Activated CD8-positive, alpha-beta T cell treated with anti-CD3 and anti-CD28 coated beads for 36 hours (primary cell): ENCODE data around the gene PSMB10. TPM values are rescaled to one million over a fixed set of nuclear protein-coding genes. Genes with fewer than 3 reads are reported as not detected.

Experiments used
- ATAC-seq: fragments of 200-7000 bp; cut with Tn5 transposase; one replicate; pipeline ENCODE4 v1.10.0; 2021; ENCODE audit warnings: mild to moderate bottlenecking, moderate library complexity
- CTCF ChIA-PET: fragments of 350-600 bp; sonication (Branson Sonifier 250); formaldehyde crosslinking; loops from one replicate; lab custom pipeline; 2021; ENCODE audit warnings: antibody characterized with exemption; lab: Charles Lee
- POLR2A ChIA-PET: fragments of 350-600 bp; sonication (Branson Sonifier 250); formaldehyde crosslinking; loops from one replicate; lab custom pipeline; 2021; ENCODE audit warnings: antibody characterized with exemption; lab: Charles Lee
- DNase-seq: peaks from one replicate; pipeline ENCODE4 v3.0.0-alpha.2; 2020
- H3K27ac Mint-ChIP-seq: one replicate; pipeline ENCODE4 v1.8.0; 2021; ENCODE audit warnings: mild to moderate bottlenecking, mixed read lengths
- H3K27me3 Mint-ChIP-seq: one replicate; pipeline ENCODE4 v1.8.0; 2021; ENCODE audit warnings: mixed read lengths
- H3K36me3 Mint-ChIP-seq: one replicate; pipeline ENCODE4 v1.8.0; 2021; ENCODE audit warnings: low read depth, mixed read lengths
- H3K4me1 Mint-ChIP-seq: one replicate; pipeline ENCODE4 v1.8.0; 2021; ENCODE audit warnings: low read depth, mixed read lengths
- H3K4me3 Mint-ChIP-seq: one replicate; pipeline ENCODE4 v1.8.0; 2021; ENCODE audit warnings: mild to moderate bottlenecking, moderate library complexity, mixed read lengths
- H3K9me3 Mint-ChIP-seq: one replicate; pipeline ENCODE4 v1.8.0; 2021; ENCODE audit warnings: mixed read lengths
- intact Hi-C: fragments of 100-400 bp; cut with micrococcal nuclease; formaldehyde crosslinking; loops from one replicate; pipeline ENCODE4 v1.10.0; 2022
- total RNA-seq, 2 experiments: library from RNA; stranded (reverse); gene quantifications; one replicate each; pipeline ENCODE4 v1.2.3, GENCODE V29; 2021
- TF ChIP-seq, protein P1 (sequence below): fragments of 200-600 bp; IDR thresholded peaks from one replicate; pipeline ENCODE4 v1.8.0; 2022; ENCODE audit warnings: antibody characterized with exemption, mild to moderate bottlenecking

The PSMB10 gene
- total RNA-seq, 2 experiments from 2014 or later: 205 to 206 TPM

DNA sequence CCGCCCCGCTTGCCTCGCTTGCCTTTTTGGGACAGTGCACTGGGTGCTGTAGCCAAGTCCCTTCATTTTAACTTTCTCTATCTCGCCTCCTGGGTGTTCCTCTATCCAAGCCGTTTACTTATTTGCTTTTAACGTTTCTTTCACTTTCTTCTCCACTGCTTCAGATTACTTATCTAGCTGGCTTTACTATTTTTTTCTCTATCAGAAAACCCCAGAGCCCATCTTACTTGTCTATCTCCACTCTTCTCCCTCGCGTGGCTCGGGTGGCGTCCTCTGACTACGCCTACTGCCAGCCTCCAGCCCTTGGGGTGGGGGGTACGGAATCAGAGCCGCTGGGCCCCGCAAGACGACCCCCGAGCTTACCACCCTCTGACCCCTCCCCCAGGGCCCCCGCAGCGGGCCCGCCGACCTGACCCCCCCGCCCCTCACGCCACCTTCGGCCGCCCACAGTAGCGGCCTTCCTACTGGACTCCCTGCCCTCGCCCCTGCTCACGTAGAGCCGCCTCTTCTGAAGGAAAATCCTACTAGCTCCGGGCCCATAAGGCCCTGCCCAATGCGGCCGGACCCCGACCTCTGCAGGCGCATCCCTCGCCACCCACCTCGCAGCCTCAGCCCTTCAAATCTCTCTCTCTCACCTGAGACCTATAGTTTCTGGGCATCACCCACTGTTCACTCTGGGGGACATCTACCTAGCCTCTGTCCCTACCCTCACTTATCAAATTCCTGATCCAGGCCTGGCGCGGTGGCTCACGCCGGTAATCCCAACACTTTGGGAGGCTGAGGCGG lies 32.8 kb upstream of the PSMB10 start:
- peaks cover 1% of the 10 kb centered on the region for H3K36me3 Mint-ChIP-seq
- intact Hi-C loops: no loop called here

DNA sequence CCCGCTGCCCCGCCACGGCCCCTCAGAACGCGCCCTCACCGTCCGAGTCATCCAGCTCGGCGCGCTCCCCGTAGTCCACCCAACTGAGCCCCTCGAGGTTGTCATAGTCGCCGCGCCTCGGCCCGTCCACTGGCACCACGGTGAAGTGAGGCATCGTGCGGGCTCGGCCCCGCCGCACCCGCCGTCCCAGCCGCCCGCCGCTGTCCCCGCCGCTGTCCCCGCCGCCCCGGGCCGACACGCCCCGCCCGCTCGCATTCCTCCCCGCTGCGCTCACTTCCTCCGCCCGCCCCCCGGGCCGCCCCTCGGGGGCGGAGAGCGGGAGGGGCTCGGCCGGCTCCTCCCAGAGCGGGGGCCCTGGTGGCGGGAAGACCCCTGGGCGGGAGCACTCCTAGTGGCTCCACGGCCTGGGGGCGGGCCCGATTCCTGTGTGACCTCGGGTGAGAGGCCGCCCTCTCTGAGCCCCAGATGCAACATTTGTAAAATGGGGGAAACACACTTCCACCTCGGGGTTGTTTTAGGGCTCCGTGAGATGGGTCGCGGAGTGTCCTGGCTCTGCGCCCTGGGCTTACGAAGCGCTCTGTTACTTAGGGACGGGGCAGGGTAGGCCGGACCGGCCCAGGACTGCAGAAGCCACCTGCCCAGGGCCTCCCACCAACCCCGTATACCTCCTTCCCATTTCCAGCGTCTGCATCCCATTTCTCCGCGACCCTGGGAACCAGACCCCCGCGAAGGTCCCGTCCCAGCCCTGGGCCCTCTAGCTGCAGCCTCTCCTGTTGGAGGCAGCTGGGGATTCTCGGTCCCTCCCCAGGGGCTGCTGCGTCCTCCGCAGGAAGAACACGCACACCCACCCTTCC lies 32.0 kb upstream of the PSMB10 start, which contains the start of gene SLC12A4:
SLC12A4 (minus strand) TSS at position 238 of the 854 bp plus-strand sequence; CDS start at position 154, 84 bp downstream.
- CTCF ChIA-PET: interaction anchor here (1.0 to 1.8 kb wide), 5 partner anchors 12 to 152 kb away, joined by 3 to 11 read pairs (median 4); partner anchors contain the start of gene DPEP3
- intact Hi-C loops: no loop called here
- Mint-ChIP-seq H3K4me3 (peak within 1 kb of the TSS; percentile 95), H3K9me3 (no peaks in the 10 kb centered on the region), H3K36me3 (peaks cover 1% of the 10 kb centered on the region), H3K27me3 (no peaks in the 10 kb centered on the region), H3K27ac (peak within 1 kb of the TSS; percentile 93), H3K4me1 (peaks cover 18% of the 10 kb centered on the region)
- POLR2A ChIA-PET: interaction anchor here (0.6 to 2.0 kb wide), 8 partner anchors 15 to 135 kb away, joined by 3 to 7 read pairs (median 4); partner anchors contain the start of genes DDX28 and DUS2
- ATAC-seq (peak; percentile 92), DNase-seq (peak; percentile 96)
- TF ChIP-seq, protein P1, sequence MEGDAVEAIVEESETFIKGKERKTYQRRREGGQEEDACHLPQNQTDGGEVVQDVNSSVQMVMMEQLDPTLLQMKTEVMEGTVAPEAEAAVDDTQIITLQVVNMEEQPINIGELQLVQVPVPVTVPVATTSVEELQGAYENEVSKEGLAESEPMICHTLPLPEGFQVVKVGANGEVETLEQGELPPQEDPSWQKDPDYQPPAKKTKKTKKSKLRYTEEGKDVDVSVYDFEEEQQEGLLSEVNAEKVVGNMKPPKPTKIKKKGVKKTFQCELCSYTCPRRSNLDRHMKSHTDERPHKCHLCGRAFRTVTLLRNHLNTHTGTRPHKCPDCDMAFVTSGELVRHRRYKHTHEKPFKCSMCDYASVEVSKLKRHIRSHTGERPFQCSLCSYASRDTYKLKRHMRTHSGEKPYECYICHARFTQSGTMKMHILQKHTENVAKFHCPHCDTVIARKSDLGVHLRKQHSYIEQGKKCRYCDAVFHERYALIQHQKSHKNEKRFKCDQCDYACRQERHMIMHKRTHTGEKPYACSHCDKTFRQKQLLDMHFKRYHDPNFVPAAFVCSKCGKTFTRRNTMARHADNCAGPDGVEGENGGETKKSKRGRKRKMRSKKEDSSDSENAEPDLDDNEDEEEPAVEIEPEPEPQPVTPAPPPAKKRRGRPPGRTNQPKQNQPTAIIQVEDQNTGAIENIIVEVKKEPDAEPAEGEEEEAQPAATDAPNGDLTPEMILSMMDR: no peak

More for the DNA sequence above, 32.8 kb upstream of the PSMB10 start:
- H3K9me3 Mint-ChIP-seq: no peaks in the 10 kb centered on the region
- ChIA-PET POLR2A (interaction anchor here (0.6 to 2.0 kb wide), 6 partner anchors 15 to 136 kb away, joined by 3 to 7 read pairs (median 4); no protein-coding TSS in a partner anchor), CTCF (interaction anchor here (1.0 to 1.8 kb wide), 4 partner anchors 11 to 71 kb away, joined by 3 to 11 read pairs (median 5); partner anchors contain the start of gene DPEP3)
- no peaks in the 10 kb centered on the region for H3K27me3 Mint-ChIP-seq
- no peak for ATAC-seq
- H3K27ac Mint-ChIP-seq: peak overlapping the region; percentile 90
- no peak for DNase-seq
- TF ChIP-seq, protein P1: no peak
- H3K4me3 Mint-ChIP-seq: peak overlapping the region; percentile 95
- H3K4me1 Mint-ChIP-seq: peaks cover 18% of the 10 kb centered on the region

DNA sequence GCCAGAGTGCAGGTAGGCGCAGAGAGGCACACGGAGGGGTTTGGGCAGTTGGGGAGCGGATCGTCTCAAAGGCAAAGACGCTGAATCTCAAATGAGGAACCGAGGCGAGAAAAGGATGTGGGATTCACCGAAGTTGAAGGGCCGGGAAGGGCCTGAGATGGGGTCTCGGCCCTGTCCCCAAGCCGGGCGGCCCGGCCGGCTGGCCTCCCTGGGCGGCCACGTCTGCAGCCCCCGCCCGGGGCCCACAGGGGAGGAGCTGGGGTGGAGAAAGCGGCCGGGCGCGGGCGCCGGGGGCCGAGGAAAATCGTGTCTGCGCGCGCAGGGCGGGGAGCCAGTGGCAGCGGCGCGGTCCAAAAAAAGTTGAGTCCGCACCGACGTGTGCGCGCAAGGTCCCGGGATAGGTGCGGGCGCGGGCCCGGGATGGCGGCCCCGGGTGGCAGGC lies 31.3 kb upstream of the PSMB10 start:
- Mint-ChIP-seq H3K9me3 (no peaks in the 10 kb centered on the region), H3K36me3 (peaks cover 3% of the 10 kb centered on the region), H3K27me3 (no peaks in the 10 kb centered on the region), H3K27ac (peak overlapping the region; percentile 93), H3K4me1 (peaks cover 18% of the 10 kb centered on the region), H3K4me3 (peak overlapping the region; percentile 95)
- ChIA-PET CTCF (interaction anchor here (1.5 to 2.1 kb wide), 2 partner anchors 84 to 151 kb away, joined by 3 to 7 read pairs; partner anchors contain the start of gene NRN1L), POLR2A (interaction anchor here (0.7 to 2.0 kb wide), 5 partner anchors 16 to 134 kb away, joined by 3 to 7 read pairs (median 4); partner anchors contain the start of genes DDX28 and DUS2)
- peak; percentile 5 for ATAC-seq
- TF ChIP-seq, protein P1: no peak
- intact Hi-C loops: no loop called here
- DNase-seq: peak; percentile 42

DNA sequence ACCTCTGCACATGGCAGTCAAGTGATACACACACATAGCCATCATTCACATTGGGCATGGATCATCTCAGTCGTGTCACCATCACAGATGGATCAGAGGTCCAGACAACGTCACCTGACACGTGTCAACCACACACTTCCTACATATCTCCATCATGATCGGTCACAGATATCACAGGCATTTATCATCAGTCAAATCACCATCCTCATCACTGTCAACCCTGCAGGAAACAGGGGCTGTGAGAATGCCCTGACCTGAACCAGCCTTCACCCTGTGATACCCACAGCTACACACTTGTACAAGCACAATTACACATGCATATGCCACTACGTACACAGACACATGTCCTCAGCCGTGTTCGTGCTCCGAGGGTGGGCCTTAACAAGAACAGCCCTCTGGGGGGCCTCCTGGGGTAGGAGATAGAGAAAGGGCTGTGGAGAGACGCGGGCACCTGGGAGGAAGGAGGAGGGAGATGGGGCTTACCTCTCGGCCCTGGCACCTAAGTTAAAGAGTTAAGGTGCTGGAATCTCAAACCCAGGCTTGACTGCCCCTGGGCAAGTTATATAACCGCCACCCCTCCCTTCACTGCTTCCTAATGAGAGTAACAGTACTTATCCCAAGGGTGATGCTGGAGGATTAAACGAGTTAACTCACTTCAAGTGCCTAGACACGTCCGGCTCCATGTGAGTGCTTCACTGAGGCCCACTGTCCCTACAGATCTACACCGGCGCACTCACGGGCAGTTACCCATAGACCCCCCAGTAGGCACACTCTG lies 30.7 kb upstream of the PSMB10 start:
- H3K4me3 Mint-ChIP-seq: peak overlapping the region; percentile 95

More for the DNA sequence above, 30.7 kb upstream of the PSMB10 start:
- CTCF ChIA-PET: interaction anchor here (1.0 to 2.1 kb wide), 3 partner anchors 25 to 151 kb away, joined by 3 to 7 read pairs (median 4); partner anchors contain the start of gene NRN1L
- intact Hi-C loops: no loop called here
- Mint-ChIP-seq H3K36me3 (peaks cover 8% of the 10 kb centered on the region), H3K27me3 (no peaks in the 10 kb centered on the region), H3K4me1 (peaks cover 18% of the 10 kb centered on the region), H3K27ac (peak overlapping the region; percentile 93), H3K9me3 (no peaks in the 10 kb centered on the region)
- TF ChIP-seq, protein P1: no peak
- ATAC-seq: peak; percentile 15
- POLR2A ChIA-PET: interaction anchor here (1.0 to 2.5 kb wide), 6 partner anchors 25 to 73 kb away, joined by 3 to 12 read pairs (median 4); partner anchors contain the start of genes DDX28, DUS2 and PSMB10
- peak; percentile 68 for DNase-seq
